Fibroblast of skin of right quadriceps (primary cell): ENCODE results near the gene LRMDA.
"Not testable (repeated sequence)": the region's sequence is repeated elsewhere in the genome, so short reads cannot be mapped to it uniquely, and the experiment has no call there.

Source experiments
- DNase-seq: peaks from one replicate; pipeline ENCODE4 v3.0.0-alpha.2; 2013

Gene LRMDA

GRCh38 chr10:76115471-76116155, 684.2 kb downstream of the LRMDA start:
- DNase-seq: no peak

GRCh38 chr10:76116523-76116922, 685.1 kb downstream of the LRMDA start:
- no peak for DNase-seq

- DNase-seq: peak; percentile 94
Observed at GRCh38 chr10:76117949-76118348, 686.5 kb downstream of the LRMDA start.

DNA sequence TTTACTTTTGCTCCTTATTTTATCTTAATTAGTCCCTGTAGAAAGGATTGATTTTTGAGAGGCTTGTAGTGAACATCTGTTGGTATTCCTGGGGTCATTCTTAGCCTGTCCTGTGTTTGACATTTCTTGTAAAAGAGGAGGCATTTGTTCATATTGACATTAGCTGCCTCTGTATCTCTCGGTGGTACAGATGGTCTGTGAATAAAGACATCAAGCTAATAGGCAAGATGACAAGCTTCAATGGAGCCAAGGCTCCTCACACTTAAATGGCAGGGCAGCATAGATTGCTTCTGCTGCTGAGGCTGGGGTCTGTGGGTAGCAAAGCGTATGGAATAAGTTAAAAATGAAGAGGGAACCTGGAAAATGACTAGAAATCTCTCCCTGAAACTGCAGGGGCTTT, 687.6 kb downstream of the LRMDA start:
- no peak for DNase-seq

DNA sequence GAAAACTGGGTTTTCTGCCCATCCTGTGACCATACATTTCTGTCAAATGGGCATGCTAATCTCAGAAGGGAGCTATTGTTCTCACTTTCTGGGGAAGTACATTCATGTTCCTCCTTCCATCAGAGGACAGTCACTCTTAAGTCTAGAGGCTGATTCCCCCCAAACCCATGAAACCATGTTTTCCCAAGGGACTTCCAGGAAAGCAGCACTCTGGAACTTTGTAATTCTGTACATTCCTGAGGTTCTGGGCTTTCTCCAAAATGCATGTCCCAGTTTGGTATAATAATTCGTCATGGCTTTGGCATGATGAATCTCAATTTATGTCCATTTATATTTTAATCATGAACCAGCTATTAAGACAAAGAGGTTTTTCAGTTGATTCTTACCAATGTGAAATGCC, 688.1 kb downstream of the LRMDA start:
- DNase-seq: peak; percentile 96

- no peak for DNase-seq
Observed at GRCh38 chr10:76122056-76122455, 690.6 kb downstream of the LRMDA start.

GRCh38 chr10:76124280-76124679, 692.9 kb downstream of the LRMDA start:
- DNase-seq: no peak

GRCh38 chr10:76125900-76126299, 694.5 kb downstream of the LRMDA start:
- no peak for DNase-seq

GRCh38 chr10:76126607-76127527, 695.4 kb downstream of the LRMDA start:
- DNase-seq: peak; percentile 44

GRCh38 chr10:76127984-76128589, 696.7 kb downstream of the LRMDA start:
- DNase-seq: no peak

GRCh38 chr10:76129213-76129612, 697.8 kb downstream of the LRMDA start:
- DNase-seq: no peak

GRCh38 chr10:76130892-76131291, 699.5 kb downstream of the LRMDA start:
- no peak for DNase-seq

- no peak for DNase-seq
Observed at GRCh38 chr10:76133597-76134255, 702.3 kb downstream of the LRMDA start.

GRCh38 chr10:76136961-76137360, 705.5 kb downstream of the LRMDA start:
- DNase-seq: no peak

DNA sequence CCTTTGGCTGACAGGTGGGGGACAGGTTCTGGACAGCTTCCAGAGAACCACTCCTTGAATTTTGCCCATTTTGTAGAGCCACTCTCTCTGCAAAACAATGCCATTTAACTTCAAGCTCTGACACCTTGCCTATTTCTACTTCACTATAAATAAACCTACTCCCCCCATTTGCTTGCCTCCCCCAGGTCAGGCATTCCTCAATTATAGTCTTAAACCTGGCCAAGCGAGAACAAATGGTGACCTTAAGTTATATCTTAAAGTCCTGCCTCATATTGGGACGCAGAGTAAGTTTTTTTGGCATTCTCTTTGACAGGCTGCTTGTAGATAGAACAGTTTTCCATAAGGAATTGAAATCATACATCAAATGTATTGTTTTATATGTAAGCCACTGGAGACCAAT, 706.9 kb downstream of the LRMDA start:
- DNase-seq: no peak

DNA sequence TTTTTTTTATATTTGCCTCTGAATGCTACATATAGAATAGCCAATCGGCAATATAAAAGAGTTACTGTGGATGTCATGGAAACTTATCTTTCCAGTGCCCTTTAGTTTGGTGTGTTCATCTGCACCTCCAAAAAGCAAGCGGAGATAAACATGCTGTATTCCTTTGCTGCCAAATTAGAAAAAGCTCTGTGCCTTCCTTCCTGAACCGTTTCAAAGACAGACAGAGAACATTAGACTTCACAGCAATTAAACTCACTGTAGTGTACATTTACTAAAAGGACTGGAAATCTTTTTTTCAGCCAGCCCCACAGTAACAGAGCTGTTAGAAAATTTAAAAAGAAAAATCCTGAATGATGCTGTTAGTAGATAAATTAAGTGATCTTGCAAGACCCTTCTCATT, 707.5 kb downstream of the LRMDA start:
- DNase-seq: no peak

GRCh38 chr10:76139431-76139830, 708.0 kb downstream of the LRMDA start:
- no peak for DNase-seq

DNA sequence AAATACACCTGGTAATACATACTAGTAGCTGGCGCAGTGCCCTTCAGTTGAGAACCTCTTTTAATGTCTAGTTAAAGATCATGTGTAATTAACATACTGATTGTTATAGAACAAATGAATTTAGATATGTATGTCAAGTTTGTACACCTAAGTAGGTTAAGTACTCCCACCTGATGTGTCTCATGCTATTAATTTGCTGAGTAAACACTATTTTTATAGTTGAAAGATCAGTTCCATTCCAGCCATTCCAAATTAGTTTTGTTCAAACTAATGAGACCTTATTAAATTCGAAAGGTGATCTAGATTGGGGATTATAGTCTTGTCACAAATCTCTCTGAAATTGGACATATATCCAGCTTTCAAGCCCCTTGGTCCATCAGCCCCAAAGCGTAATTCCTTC, 710.0 kb downstream of the LRMDA start:
- no peak for DNase-seq

DNA sequence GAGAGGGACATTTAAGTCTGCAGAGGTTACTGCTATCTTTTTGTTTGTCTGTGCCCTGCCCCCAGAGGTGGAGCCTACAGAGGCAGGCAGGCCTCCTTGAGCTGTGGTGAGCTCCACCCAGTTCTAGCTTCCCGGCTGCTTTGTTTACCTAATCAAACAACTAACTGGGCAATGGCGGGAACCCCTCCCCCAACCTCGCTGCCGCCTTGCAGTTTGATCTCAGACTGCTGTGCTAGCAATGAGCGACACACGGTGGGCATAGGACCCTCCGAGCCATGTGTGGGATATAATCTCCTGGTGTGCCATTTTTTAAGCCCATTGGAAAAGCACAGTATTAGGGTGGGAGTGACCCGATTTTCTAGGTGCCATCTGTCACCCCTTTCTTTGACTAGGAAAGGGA, 716.8 kb downstream of the LRMDA start:
- DNase-seq: not testable (repeated sequence)

GRCh38 chr10:76149182-76149581, 717.8 kb downstream of the LRMDA start:
- DNase-seq: peak; percentile 34

- no peak for DNase-seq
Observed at GRCh38 chr10:76149602-76150138, 718.2 kb downstream of the LRMDA start.

- peak; percentile 35 for DNase-seq
Observed at GRCh38 chr10:76150139-76150875, 718.9 kb downstream of the LRMDA start.
